Measurements from ENCODE around the gene EHF. TPM values are rescaled to one million over a fixed set of nuclear protein-coding genes. Genes with fewer than 3 reads are reported as not detected.

The EHF gene
- polyA plus RNA-seq, 1 donor: not detected

DNA sequence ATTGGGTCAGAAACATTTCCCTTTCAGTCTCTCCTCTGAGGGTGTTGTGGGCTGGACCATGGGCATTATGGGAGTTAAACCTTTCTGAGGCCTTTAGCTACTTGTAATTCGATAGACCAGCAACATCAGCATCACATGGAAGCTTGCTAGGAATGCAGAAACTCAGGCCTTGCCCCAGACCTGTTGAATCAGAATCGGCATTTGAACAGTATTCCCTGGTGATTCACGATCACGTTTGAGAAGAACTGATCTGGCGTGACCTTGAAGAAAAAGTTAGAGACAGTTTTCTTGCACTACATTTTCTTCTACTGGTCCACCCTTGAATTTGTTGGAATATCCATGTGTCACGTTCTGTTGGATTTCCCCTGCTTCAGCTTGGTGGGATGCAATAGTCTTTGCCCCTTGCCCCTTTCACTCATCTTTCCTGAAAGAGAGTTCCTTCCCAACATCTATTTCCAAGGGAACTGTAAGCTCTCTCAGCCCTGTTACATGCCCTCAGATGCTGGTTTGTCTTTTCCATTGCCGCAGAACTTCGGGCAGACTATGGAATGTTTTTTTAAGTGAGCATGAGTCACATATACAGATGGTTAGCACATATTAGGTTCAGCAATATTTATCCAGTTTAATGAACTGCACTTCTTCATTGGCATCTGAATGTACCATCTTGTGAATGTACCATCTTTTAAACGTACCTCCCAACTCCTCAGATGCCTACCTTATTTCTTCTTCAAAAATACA is 23.9 kb downstream of the EHF start:
- no peak for DNase-seq (ENCODE audit: low read depth)

- DNase-seq (ENCODE audit: low read depth): no peak
Observed at GRCh38 chr11:34646431-34646830, 25.5 kb downstream of the EHF start.

GRCh38 chr11:34647131-34647530 is 26.2 kb downstream of the EHF start:
- no peak for DNase-seq (ENCODE audit: low read depth)

- DNase-seq (ENCODE audit: low read depth): no peak
Observed at GRCh38 chr11:34647532-34647931, 26.6 kb downstream of the EHF start.

DNA sequence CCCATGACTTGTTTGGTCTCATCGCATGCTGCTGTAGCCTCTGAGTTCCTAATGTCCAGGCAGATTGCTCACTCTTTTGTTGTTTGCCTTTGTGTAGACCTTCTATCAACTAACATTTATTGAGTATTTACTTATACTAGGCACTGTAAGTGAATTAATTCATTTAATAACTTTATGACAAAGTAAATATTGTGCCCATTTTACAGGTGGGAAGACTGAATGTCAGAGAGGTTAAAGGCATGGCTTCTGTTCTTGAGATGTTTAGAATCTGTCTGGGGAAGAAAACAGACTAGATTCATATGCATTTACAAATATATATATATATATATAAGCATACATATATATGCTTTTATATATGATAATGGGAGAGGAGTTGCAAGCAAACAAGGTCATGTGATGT is 27.1 kb downstream of the EHF start:
- no peak for DNase-seq (ENCODE audit: low read depth)

- DNase-seq (ENCODE audit: low read depth): no peak
Observed at GRCh38 chr11:34649597-34649996, 28.7 kb downstream of the EHF start.

DNA sequence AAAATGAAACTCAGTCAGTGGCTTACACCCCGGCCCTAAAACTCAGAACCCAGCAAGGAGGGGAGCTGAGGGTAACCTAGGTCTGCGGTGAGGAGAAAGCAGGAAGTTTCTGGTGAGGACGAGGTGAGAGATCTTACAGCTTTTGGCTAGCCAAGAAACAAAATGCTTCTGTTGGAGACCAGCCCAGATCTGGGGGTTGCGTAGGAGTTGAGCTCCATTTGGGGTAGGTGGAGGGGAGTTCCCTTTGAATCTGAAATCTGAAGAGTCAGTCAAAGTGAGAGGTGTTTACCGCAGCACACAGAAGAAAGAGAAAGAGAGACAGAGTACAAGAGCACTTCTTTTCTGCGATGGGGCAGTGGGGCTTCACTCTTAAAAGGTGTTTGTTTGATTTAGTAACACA is 29.6 kb downstream of the EHF start:
- no peak for DNase-seq (ENCODE audit: low read depth)

- DNase-seq (ENCODE audit: low read depth): no peak
Observed at GRCh38 chr11:34651551-34651950, 30.7 kb downstream of the EHF start.

- no peak for DNase-seq (ENCODE audit: low read depth)
Observed at GRCh38 chr11:34652191-34652973, 31.5 kb downstream of the EHF start.

DNA sequence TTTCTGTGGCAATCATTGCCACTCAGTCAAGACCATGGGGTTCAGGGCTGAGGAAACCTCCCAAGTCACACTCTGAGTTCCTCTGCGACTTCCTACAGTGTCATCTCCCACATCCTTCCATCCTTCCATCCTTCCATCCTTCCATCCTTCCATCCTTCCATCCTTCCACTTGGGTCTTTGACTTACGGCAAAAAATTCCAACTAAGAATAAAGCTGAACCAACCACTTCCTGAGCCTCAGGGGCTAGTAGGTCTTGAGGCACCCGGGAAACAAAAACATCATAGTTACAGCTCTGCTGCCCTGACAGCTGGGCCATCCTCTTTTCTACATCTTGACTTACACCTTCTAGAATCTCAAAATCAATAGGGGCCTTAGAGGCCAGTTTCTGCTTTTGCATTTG is 32.1 kb downstream of the EHF start:
- DNase-seq (ENCODE audit: low read depth): no peak

DNA sequence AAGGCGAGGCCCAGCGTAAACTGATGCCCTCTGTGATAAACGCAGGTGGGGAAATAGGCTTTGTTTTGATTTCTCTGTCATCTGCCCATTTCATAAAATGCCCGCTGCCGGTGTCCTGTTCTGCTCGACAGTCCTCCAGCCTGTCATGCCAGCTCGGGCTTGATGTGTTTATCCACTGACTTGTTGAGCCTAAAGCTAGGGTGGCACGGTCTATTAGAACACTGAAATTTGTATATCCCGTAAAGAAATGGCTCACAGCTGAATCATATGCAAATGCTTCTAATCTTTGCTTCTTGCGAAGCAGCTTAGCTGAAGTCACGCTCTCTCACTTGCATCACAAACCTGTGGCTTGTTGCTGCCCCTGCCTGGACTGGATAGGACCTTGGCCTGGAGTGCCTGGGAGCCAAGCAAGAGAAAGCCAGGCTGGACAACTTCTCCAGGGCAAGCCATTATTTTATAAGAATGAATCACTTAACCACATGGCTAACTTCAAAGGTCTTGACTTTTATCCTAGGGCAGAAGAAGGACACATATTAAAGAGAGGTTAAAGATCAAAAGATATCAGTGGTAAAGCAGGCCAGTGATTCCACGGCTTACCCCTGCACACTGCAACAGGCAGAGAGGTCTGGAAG is 33.1 kb downstream of the EHF start:
- DNase-seq (ENCODE audit: low read depth): no peak

DNA sequence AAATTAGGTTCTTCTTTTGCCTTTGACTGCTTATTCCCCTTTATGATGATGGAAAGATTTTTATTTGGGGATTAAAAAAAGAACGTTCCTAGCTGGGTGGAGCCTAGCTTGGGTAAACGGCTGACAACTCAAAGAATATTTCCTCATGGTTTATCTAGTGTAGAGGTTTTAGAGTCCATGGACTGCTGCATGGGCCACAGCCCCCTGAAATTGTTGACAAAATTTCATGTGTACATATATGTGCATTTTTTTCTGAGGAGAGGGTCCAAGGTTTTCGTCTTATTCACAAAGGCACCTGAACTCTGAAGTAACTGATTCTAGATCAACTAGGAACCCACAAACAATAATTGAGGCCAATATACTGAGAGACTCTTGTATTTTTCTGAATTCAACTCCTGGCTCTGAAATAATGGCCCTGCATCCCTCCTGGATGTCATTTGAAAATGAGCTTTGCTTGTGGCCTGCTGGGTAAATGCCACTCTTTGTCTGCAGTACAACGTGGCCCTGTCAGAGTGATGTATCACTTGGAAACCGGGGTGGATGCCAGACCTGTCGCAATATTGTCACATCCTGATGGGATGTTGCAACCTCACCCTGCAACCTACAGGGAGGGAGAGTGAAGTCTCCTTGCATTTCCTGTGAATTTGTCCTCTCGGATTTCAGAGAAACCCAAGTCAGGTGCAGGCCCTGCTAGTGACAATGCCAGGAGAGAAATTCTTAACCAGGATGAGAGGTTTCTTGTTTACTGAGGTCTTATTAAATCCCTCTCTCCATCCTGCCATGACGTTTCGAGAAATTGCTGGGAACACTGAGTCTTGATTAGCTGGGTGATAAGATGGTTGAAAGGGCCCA is 33.8 kb downstream of the EHF start:
- no peak for DNase-seq (ENCODE audit: low read depth)

DNA sequence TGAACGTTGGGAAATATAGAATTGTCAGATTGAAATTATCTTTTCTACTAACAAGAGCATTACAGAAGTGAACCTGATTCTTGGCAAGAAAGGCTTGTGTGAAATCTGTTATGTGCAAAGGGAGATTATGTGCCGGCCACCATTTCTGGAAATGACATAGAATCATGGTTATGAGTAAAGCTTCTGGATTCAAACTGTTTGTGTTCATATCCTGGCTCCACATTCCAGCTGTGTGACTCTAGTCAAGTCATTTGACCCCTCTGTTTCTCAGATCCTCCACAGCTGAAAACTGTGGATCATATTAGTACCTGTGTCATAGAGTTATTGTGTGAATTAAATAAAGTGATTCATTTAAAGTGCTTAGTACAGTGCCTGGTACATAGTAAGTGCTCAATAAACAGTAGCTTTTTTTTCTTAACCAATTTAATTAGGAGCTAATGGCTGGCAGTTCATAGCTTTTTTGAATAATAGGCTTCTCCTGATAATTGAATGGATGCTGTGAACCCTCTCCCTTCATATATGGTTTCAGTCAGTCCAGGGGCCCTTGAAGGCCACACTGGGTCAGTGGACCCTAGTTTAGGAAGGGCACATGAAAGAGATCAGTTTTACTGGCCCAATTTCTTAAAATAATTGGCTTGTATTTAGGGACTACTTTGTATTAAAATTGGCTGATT is 34.6 kb downstream of the EHF start:
- no peak for DNase-seq (ENCODE audit: low read depth)

DNA sequence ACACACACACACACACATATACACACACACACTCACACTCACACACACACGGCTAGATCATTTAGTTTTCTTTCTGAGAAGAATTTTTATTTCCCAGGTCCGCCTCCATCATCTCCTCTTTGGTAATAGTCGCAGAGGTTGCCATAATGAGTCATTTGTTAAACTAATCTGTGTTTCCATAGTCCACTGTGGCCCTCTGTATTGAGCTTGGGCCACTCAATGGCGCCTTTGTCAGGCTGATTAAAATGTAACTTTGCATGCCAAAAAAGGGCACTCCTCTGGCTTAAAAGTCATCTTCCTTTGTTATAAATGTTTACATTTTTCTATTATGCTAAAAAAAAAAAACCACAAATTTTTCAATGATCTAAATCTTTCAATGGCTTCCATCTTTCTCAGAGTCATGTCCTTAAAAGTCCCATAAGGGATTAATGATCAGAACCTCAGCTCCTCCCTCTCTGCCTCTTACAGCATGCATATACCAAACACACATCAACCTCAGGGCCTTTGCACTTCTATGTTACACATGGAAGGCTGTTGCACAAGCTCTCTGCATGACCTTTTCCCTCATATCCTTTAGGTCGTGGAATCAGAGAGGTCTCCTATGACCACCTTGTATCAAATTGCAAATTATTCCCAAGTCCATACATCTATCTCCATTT is 35.3 kb downstream of the EHF start:
- no peak for DNase-seq (ENCODE audit: low read depth)

DNA sequence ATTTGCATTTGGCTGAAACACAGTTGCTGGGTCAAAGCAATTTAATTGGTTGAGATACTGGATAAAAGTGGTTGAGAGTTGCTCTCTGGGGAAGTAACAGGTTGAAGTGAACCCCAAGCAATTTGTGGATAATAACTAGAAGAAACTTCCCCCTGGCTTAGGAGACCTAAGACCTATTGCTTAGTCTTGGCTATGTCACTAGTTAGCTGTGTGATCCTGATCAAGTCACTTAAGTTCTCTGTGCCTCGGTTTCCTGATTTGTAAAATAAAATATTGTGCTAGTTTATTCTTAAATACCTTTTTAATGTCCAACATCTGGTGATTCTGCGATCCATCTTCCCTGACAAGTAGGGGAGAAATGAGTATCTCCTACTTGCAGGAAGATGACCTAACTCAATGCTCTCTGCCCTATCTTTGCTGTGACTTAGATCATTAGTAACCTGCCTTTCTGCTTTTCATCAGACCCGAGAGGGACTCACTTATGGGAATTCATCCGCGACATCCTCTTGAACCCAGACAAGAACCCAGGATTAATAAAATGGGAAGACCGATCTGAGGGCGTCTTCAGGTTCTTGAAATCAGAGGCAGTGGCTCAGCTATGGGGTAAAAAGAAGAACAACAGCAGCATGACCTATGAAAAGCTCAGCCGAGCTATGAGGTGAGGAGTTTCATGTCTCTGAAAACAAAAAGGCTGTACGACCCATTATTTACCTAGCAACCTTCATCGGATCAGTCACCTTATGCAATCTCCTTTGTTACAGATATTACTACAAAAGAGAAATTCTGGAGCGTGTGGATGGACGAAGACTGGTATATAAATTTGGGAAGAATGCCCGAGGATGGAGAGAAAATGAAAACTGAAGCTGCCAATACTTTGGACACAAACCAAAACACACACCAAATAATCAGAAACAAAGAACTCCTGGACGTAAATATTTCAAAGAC is 37.5 kb downstream of the EHF start:
- no peak for DNase-seq (ENCODE audit: low read depth)

DNA sequence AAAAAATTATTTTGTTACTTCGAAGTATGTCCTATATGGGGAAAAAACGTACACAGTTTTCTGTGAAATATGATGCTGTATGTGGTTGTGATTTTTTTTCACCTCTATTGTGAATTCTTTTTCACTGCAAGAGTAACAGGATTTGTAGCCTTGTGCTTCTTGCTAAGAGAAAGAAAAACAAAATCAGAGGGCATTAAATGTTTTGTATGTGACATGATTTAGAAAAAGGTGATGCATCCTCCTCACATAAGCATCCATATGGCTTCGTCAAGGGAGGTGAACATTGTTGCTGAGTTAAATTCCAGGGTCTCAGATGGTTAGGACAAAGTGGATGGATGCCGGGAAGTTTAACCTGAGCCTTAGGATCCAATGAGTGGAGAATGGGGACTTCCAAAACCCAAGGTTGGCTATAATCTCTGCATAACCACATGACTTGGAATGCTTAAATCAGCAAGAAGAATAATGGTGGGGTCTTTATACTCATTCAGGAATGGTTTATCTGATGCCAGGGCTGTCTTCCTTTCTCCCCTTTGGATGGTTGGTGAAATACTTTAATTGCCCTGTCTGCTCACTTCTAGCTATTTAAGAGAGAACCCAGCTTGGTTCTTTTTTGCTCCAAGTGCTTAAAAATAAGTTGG is 38.3 kb downstream of the EHF start:
- no peak for DNase-seq (ENCODE audit: low read depth)

DNA sequence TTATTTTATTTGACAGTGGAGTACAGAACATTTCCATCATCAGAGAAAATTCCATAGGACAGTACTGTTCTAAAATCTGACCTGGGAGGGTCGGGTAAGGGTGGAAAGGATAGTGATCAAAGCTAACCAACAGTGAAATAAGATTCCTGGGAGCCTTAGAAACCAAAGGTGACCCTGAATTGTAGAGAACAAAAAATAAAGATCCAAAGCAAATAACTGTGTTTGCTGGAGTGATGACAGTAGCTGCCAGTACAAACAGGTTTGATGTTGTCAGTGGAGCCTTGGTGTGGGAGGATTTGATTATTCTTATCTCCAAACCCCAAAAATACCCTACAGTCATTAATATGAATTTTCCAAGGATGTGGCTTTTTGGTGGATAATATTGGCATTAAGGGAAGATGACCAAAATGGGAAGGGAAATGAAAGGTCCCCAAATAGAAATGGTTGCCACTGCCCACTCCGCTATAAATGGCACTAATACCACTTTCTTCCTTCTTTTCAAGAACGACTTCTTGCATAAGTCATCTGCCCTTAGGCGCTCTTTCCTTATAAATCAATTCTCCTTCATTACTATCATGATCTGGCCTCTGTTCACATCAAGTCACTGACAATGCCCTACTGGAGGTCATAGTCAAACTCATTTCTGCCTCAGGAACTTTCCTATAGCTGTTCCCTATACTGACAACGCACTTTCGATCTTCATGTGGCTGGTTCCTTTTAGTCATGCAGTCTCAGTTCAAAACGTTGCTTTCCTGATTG is 44.4 kb downstream of the EHF start:
- no peak for DNase-seq (ENCODE audit: low read depth)

GRCh38 chr11:34667810-34668582 is 47.1 kb downstream of the EHF start:
- no peak for DNase-seq (ENCODE audit: low read depth)

Data from forelimb muscle (tissue), 1 donor.